Cardiac fibroblast (primary cell): Measurements from ENCODE around the gene ZNF148.

ENCODE experiments used
- DNase-seq, 2 donors: peaks; one replicate each; pipeline versions ENCODE4 v3.0.0 to v3.0.0-alpha.2; 2010; ENCODE audit warnings: low read depth in 2 of 2
- H3K4me3 ChIP-seq, 2 donors: replicated peaks in 1 of 2; 1 replicate in 1 of 2; 2 replicates in 1 of 2; pipeline ENCODE4 v1.5.1; 2011; ENCODE audit warnings: low read depth in 2 of 2, low read length in 2 of 2, mild to moderate bottlenecking in 2 of 2, moderate library complexity in 1 of 2
- CTCF ChIP-seq: IDR thresholded peaks from one replicate; pipeline ENCODE4 v1.5.1; 2011; ENCODE audit warnings: low read depth, mild to moderate bottlenecking, low read length, inconsistent platforms

Gene ZNF148

GRCh38 chr3:125313060-125313635 is 62.0 kb downstream of the ZNF148 start:
- TF ChIP-seq CTCF, result no peak
- no peak overlapping the region for H3K4me3 ChIP-seq
- peak in 1 of 2 donors; percentile 79 for DNase-seq

DNA sequence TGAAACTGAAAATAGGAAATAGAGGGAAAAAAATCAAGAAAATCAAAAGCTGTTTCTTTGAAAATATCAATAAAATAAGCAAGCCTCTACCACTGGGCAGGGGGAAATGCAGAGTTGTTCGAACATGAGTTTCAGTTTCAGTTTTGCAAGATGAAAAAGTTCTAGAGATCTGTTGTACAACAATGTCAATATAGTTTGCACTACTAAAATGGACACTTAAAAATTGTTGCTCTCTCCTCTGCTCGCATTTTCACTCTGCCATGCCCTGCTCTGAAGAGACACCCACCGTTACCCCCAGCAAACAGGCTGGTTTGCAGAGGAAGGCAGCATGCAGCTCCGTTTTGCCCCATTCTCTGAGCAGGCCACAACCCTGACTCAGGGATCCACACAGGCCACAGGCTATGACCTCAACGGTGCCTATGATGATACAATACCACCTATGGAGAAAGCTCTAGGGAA is 64.5 kb downstream of the ZNF148 start:
- H3K4me3 ChIP-seq, result no peak overlapping the region
- DNase-seq, result no peak
- TF ChIP-seq CTCF, result no peak

GRCh38 chr3:125309476-125309875 is 65.6 kb downstream of the ZNF148 start:
- DNase-seq, result no peak
- H3K4me3 ChIP-seq, result no peak overlapping the region
- TF ChIP-seq CTCF, result no peak

DNA sequence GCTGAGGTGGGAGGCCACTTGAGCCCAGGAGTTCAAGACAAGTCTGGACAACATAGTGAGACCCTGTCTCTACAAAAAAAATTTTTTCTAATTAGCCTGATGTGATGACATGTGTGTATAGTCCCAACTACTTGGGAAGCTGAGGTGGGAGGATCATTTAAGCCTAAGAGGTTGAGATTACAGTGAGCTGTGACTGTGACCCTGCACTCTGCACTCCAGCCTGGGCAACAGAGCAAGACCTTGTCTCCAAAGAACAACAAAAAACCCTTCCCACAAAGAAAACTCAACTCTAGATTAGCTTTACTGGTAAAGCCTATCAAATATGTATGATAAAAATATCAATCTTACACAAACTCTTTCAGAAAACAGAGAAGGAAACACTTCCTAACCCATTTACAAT is 68.5 kb downstream of the ZNF148 start:
- no peak for TF ChIP-seq CTCF
- no peak for DNase-seq

GRCh38 chr3:125302932-125303331 is 72.2 kb downstream of the ZNF148 start:
- no peak for TF ChIP-seq CTCF
- DNase-seq, result no peak
- H3K4me3 ChIP-seq, result no peak overlapping the region

More for the DNA sequence above, 68.5 kb downstream of the ZNF148 start:
- no peak overlapping the region for H3K4me3 ChIP-seq

- peak; percentile 32 to 85 for DNase-seq
- no peak overlapping the region for H3K4me3 ChIP-seq
- no peak for TF ChIP-seq CTCF
Observed at GRCh38 chr3:125300416-125300815, 74.7 kb downstream of the ZNF148 start.

DNA sequence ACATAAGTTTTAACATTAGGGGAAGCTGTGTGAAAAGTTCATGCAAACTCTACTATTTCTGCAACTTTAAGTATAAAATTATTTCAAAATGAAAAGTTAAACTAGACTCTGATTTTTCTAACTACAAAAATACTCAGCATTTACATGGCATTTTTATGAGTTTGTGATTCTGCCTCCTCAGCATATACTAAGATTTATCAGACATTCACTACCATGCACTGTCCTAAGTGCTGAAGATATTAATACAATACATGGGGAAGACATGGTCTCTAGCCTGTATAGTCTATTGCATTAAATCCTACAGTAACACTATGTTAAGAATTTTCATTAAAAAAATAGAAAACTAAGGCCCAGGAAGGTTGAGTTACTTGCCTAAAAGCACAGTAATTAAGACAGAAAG is 80.7 kb downstream of the ZNF148 start:
- no peak for DNase-seq
- no peak for TF ChIP-seq CTCF
- no peak overlapping the region for H3K4me3 ChIP-seq
